MCF 10A (cell line): Measurements from ENCODE around the gene TMEM175. TPM values are rescaled to one million over a fixed set of nuclear protein-coding genes. Genes with fewer than 3 reads are reported as not detected.

ENCODE experiments used
- BruUV-seq: library from RNA; stranded (reverse); fragments of 400-500 nt; replicated peaks from 2 replicates; lab custom pipeline; 2021; lab: Mats Ljungman, UMichigan
- CTCF ChIA-PET: fragments of 300-600 bp; sonication (Branson Sonifier 250); formaldehyde crosslinking; extraction: SDS; loops from one replicate; lab custom pipeline; 2021; ENCODE audit warnings: antibody characterized with exemption, inconsistent platforms; lab: Yijun Ruan, JAX
- POLR2A ChIA-PET: fragments of 300-600, 350-650 bp; sonication (Branson Sonifier 250); formaldehyde crosslinking; extraction: SDS; loops from one replicate; lab custom pipeline; 2020; ENCODE audit warnings: antibody characterized with exemption, inconsistent platforms; lab: Yijun Ruan, JAX
- DNase-seq: peaks from one replicate; pipeline ENCODE4 v3.0.0-alpha.2; 2018; ENCODE audit not compliant: unreplicated experiment
- H3K27ac Mint-ChIP-seq: one replicate; pipeline ENCODE4 v1.8.0; 2022; ENCODE audit warnings: mild to moderate bottlenecking, low read depth, mixed read lengths; ENCODE audit not compliant: unreplicated experiment
- H3K27me3 Mint-ChIP-seq: one replicate; pipeline ENCODE4 v1.8.0; 2022; ENCODE audit warnings: mixed read lengths; ENCODE audit not compliant: insufficient read depth, unreplicated experiment
- H3K36me3 Mint-ChIP-seq: one replicate; pipeline ENCODE4 v1.8.0; 2022; ENCODE audit warnings: mild to moderate bottlenecking, moderate library complexity, mixed read lengths; ENCODE audit not compliant: insufficient read depth, unreplicated experiment
- H3K4me1 Mint-ChIP-seq: one replicate; pipeline ENCODE4 v1.8.0; 2022; ENCODE audit warnings: mixed read lengths; ENCODE audit not compliant: insufficient read depth, unreplicated experiment
- H3K4me3 Mint-ChIP-seq: one replicate; pipeline ENCODE4 v1.8.0; 2022; ENCODE audit warnings: mild to moderate bottlenecking, moderate library complexity, mixed read lengths; ENCODE audit not compliant: unreplicated experiment
- H3K9me3 Mint-ChIP-seq: one replicate; pipeline ENCODE4 v1.8.0; 2022; ENCODE audit warnings: mixed read lengths; ENCODE audit not compliant: unreplicated experiment
- intact Hi-C: fragments of 100-400 bp; cut with micrococcal nuclease; formaldehyde crosslinking; loops from 2 replicates; pipeline ENCODE4 v1.14.1; 2022
- total RNA-seq: library from RNA; stranded (reverse); gene quantifications from 2 replicates; pipeline ENCODE4 v1.2.3, GENCODE V29; 2022
- TF ChIP-seq, protein P1 (sequence below): fragments of 200-600 bp; IDR thresholded peaks from one replicate; pipeline ENCODE4 v1.8.0; 2022; ENCODE audit warnings: antibody characterized with exemption, mild to moderate bottlenecking; ENCODE audit not compliant: unreplicated experiment

TMEM175 gene
- total RNA-seq, 1 experiment from 2014 or later = 28.9 TPM

DNA sequence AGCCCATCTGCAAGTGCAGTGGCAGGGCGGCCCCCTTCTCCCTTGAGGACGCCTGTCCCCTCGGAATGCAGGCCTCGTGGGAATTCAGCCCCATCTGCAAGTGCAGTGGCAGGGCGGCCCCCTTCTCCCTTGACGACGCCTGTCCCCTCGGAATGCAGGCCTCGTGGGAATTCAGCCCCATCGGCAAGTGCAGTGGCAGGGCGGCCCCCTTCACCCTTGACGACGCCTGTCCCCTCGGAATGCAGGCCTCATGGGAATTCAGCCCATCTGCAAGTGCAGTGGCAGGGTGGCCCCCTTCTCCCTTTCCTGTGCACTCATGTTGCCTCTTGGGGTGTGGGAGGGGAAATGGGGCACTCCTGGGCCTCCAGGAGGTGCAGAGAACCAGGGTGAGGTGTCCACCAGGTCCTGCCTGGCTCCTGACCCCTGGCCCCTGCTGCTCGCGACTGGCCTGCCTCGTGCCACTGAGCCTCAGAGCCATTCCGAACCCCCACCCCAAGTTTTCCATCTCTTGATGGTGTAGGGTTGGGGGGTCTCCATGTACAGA is 67.7 kb downstream of the TMEM175 start:
- Mint-ChIP-seq H3K4me3 (no peak overlapping the region), H3K4me1 (no peaks in the 10 kb centered on the region), H3K27me3 (peaks cover 19% of the 10 kb centered on the region), H3K9me3 (no peaks in the 10 kb centered on the region), H3K27ac (no peak overlapping the region), H3K36me3 (peaks cover 10% of the 10 kb centered on the region)
- DNase-seq = no peak
- intact Hi-C loops = no loop called here
- no TSS peak for BruUV-seq
- TF ChIP-seq, protein P1, sequence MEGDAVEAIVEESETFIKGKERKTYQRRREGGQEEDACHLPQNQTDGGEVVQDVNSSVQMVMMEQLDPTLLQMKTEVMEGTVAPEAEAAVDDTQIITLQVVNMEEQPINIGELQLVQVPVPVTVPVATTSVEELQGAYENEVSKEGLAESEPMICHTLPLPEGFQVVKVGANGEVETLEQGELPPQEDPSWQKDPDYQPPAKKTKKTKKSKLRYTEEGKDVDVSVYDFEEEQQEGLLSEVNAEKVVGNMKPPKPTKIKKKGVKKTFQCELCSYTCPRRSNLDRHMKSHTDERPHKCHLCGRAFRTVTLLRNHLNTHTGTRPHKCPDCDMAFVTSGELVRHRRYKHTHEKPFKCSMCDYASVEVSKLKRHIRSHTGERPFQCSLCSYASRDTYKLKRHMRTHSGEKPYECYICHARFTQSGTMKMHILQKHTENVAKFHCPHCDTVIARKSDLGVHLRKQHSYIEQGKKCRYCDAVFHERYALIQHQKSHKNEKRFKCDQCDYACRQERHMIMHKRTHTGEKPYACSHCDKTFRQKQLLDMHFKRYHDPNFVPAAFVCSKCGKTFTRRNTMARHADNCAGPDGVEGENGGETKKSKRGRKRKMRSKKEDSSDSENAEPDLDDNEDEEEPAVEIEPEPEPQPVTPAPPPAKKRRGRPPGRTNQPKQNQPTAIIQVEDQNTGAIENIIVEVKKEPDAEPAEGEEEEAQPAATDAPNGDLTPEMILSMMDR = no peak
- POLR2A ChIA-PET = no interaction called here
- CTCF ChIA-PET = no interaction called here

DNA sequence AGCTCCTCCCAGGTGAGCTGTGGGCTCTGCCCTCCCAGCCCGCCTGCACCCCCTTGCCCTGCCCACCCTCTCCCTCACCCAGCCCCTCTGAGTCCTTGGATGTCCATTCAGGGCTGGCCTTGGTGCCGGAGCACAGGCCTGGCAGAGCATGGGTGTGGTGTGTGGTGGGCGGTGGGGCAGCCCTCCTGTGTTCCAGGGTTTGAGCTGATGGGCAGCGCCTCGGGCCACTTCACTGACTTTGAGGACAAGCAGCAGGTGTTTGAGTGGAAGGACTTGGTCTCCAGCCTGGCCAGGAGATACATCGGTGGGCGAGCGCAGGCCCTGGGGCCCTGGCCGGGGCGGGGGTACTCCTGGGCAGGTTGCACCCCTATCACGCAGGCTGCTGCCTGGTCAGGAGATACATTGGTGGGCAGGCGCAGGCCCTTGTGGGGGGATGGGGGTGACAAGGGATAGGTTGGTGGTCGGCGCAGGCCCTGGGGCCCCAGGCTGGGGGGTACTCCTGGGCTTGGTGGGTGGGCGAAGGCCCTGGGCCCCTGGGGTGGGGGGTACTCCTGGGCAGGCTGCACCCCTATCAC is 68.5 kb downstream of the TMEM175 start:
- Mint-ChIP-seq H3K4me1 (no peaks in the 10 kb centered on the region), H3K27me3 (peaks cover 19% of the 10 kb centered on the region), H3K4me3 (no peak overlapping the region), H3K36me3 (peaks cover 10% of the 10 kb centered on the region), H3K9me3 (no peaks in the 10 kb centered on the region), H3K27ac (no peak overlapping the region)
- no TSS peak for BruUV-seq
- POLR2A ChIA-PET = no interaction called here
- CTCF ChIA-PET = no interaction called here
- TF ChIP-seq, protein P1 = no peak
- no peak for DNase-seq
- intact Hi-C loops = no loop called here

DNA sequence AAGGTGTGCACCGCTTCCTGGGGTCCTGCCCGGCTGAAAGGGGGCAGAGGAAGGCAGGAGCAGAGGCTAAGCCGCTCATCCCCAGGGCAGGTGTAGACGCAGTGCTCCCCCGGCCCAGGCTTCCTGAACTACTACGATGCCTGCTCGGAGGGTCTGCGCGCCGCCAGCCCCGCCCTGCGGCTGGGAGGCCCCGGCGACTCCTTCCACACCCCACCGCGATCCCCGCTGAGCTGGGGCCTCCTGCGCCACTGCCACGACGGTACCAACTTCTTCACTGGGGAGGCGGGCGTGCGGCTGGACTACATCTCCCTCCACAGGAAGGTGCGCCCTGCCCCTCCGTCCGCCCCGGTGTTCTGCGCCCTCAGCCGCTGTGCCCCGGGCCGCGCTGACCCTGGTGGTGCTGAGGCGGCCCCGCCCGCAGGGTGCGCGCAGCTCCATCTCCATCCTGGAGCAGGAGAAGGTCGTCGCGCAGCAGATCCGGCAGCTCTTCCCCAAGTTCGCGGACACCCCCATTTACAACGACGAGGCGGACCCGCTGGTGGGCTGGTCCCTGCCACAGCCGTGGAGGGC is 69.4 kb downstream of the TMEM175 start:
- peaks cover 23% of the 10 kb centered on the region for H3K27me3 Mint-ChIP-seq
- H3K4me1 Mint-ChIP-seq = no peaks in the 10 kb centered on the region
- H3K36me3 Mint-ChIP-seq = peaks cover 8% of the 10 kb centered on the region
- no TSS peak for BruUV-seq
- H3K9me3 Mint-ChIP-seq = no peaks in the 10 kb centered on the region
- POLR2A ChIA-PET = no interaction called here
- H3K27ac Mint-ChIP-seq = no peak overlapping the region
- no peak for DNase-seq
- no peak overlapping the region for H3K4me3 Mint-ChIP-seq
- TF ChIP-seq, protein P1 = no peak
- intact Hi-C loops = no loop called here
- CTCF ChIA-PET = no interaction called here

DNA sequence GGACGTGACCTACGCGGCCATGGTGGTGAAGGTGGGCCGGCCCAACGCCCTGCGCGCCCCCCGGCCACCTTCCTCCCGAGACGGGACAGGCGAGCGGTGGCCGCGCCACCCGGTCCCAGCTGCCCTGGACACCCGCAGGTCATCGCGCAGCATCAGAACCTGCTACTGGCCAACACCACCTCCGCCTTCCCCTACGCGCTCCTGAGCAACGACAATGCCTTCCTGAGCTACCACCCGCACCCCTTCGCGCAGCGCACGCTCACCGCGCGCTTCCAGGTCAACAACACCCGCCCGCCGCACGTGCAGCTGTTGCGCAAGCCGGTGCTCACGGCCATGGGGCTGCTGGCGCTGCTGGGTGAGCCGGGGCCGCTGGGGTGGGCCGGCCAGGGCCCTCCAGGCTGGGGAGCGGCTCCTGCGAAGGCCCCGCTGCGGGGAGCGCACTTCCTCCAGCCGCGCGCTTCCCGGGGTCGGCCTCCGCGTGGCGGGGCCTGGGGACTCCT is 69.9 kb downstream of the TMEM175 start:
- TF ChIP-seq, protein P1 = no peak
- no peak for DNase-seq
- Mint-ChIP-seq H3K4me3 (no peak overlapping the region), H3K36me3 (peaks cover 6% of the 10 kb centered on the region), H3K27me3 (peaks cover 28% of the 10 kb centered on the region), H3K9me3 (no peaks in the 10 kb centered on the region), H3K4me1 (no peaks in the 10 kb centered on the region), H3K27ac (no peak overlapping the region)
- no TSS peak for BruUV-seq
- ChIA-PET CTCF (no interaction called here), POLR2A (no interaction called here)
- intact Hi-C loops = no loop called here
